ENCODE results near the gene PITX3.

Gene PITX3

GRCh38 chr10:102281102-102281487, 39.8 kb upstream of the PITX3 start (continued):
- TF ChIP-seq ZBTB11 (tag by site-specific recombination; conservative IDR thresholded peaks at IDR 0.05; ENCODE audit: low read depth) (no peak), ZNF449 (tag by site-specific recombination; IDR thresholded peaks at IDR 0.05) (no peak), ZNF549 (tag by site-specific recombination; IDR thresholded peaks at IDR 0.05) (no peak), ZNF24 (tag by site-specific recombination; IDR thresholded peaks at IDR 0.05) (no peak), ZNF791 (tag by site-specific recombination; IDR thresholded peaks at IDR 0.05) (no peak), RBAK (tag by site-specific recombination; IDR thresholded peaks at IDR 0.05) (no peak), ZNF138 (tag by site-specific recombination; IDR thresholded peaks at IDR 0.05; ENCODE audit: borderline replicate concordance) (no peak), ZSCAN4 (tag by site-specific recombination; IDR thresholded peaks at IDR 0.05) (no peak)

- peaks cover 13% of the 10 kb centered on the region; the same call in 1 of the 2 replicates for H3K4me1 ChIP-seq (ENCODE audit: control insufficient read depth, insufficient read depth, low read length)
- POLR2A ChIA-PET: no interaction called here
- no peak overlapping the region for H3K4me3 ChIP-seq (ENCODE audit: low read depth, low read length)
- no peak overlapping the region for H3K27ac ChIP-seq (ENCODE audit: extremely low read depth, low read depth, low read length)
- CTCF ChIA-PET: interaction anchor here (0.7 kb wide), 1 partner anchor 227 kb away, joined by 3 read pairs; no protein-coding TSS in a partner anchor
- no peaks in the 10 kb centered on the region for H3K9me3 ChIP-seq (ENCODE audit: control insufficient read depth, insufficient read depth, low read depth, low read length)
- H3K36me3 ChIP-seq (ENCODE audit: control insufficient read depth in 2 of 2, insufficient read depth in 1 of 2, low read length in 2 of 2): peaks cover 0 to 7% of the 10 kb centered on the region in 2 experiments; a peak in 1 of 3 replicates
- TF ChIP-seq BCL6B (tag by site-specific recombination; IDR thresholded peaks at IDR 0.05) (no peak), ZBTB6 (tag by site-specific recombination; IDR thresholded peaks at IDR 0.05) (no peak), ZNF292 (tag by site-specific recombination; IDR thresholded peaks at IDR 0.05; ENCODE audit: borderline replicate concordance, low read depth) (no peak), GLI4 (tag by site-specific recombination; IDR thresholded peaks at IDR 0.05) (no peak), PRDM1 (tag by site-specific recombination; IDR thresholded peaks at IDR 0.05) (peak; percentile 71; the same call in 1 of the 2 replicates), ZSCAN4 (tag by site-specific recombination; IDR thresholded peaks at IDR 0.05) (no peak), ZBTB21 (tag by site-specific recombination; IDR thresholded peaks at IDR 0.05) (no peak), ZNF132 (tag by site-specific recombination; IDR thresholded peaks at IDR 0.05; ENCODE audit: borderline replicate concordance) (no peak), ZBTB11 (tag by site-specific recombination; conservative IDR thresholded peaks at IDR 0.05; ENCODE audit: low read depth) (no peak), ZFHX2 (tag by site-specific recombination; conservative IDR thresholded peaks at IDR 0.05) (no peak), SP7 (tag by site-specific recombination; IDR thresholded peaks at IDR 0.05) (peak; percentile 43; the same call in 1 of the 2 replicates), ZNF791 (tag by site-specific recombination; IDR thresholded peaks at IDR 0.05) (no peak), ZNF664 (tag by site-specific recombination; IDR thresholded peaks at IDR 0.05) (peak; percentile 37; the same call in 1 of the 2 replicates), TRIM28 (IDR thresholded peaks at IDR 0.05; ENCODE audit: borderline replicate concordance, low read length) (0 out of 2 replicates have a peak, but pooled peaks have one; percentile 12), BCL11A (tag by site-specific recombination; IDR thresholded peaks at IDR 0.05; ENCODE audit: low read depth) (no peak), FEZF1 (tag by site-specific recombination; IDR thresholded peaks at IDR 0.05) (peak; percentile 62)
Observed at GRCh38 chr10:102280397-102281101, 39.2 kb upstream of the PITX3 start.

All from HEK293 (cell line).